ENCODE results near the gene LIPK.

The LIPK gene

GRCh38 chr10:88787463-88787862 is 81.4 kb downstream of the LIPK start:
- Mint-ChIP-seq H3K36me3 (ENCODE audit: low read depth) (no peaks in the 10 kb centered on the region), H3K4me1 (ENCODE audit: low read depth) (peaks cover 15% of the 10 kb centered on the region), H3K9me3 (no peaks in the 10 kb centered on the region), H3K27ac (no peak overlapping the region), H3K27me3 (peaks cover 9% of the 10 kb centered on the region), H3K4me3 (no peak overlapping the region)

GRCh38 chr10:88788924-88789323 is 82.9 kb downstream of the LIPK start:
- Mint-ChIP-seq H3K9me3 (no peaks in the 10 kb centered on the region), H3K27ac (no peak overlapping the region), H3K4me3 (no peak overlapping the region), H3K27me3 (peaks cover 4% of the 10 kb centered on the region), H3K36me3 (ENCODE audit: low read depth) (peaks cover 5% of the 10 kb centered on the region), H3K4me1 (ENCODE audit: low read depth) (peaks cover 22% of the 10 kb centered on the region)

DNA sequence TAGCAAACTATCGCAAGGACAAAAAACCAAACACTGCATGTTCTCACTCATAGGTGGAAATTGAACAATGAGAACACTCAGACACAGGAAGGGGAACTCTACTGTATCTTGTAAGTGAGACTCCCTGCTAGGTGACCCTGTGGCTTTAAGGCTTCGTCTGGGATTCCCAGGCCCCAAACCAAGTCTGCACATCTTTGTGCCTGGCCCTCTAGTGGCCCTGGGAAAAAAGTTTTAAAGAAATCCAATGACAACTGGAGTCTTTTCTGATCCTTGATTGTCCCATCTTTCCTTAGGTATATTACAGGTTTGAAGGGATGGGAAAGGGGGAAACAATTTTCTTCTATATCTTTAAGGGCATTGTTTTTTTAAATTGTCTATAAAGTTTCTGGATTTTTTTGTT is 85.9 kb downstream of the LIPK start:
- no peak overlapping the region for H3K4me3 Mint-ChIP-seq
- H3K27me3 Mint-ChIP-seq, result peaks cover 7% of the 10 kb centered on the region
- no peak overlapping the region for H3K27ac Mint-ChIP-seq
- H3K9me3 Mint-ChIP-seq, result no peaks in the 10 kb centered on the region
- peaks cover 30% of the 10 kb centered on the region for H3K4me1 Mint-ChIP-seq (ENCODE audit: low read depth)
- H3K36me3 Mint-ChIP-seq (ENCODE audit: low read depth), result peaks cover 5% of the 10 kb centered on the region

GRCh38 chr10:88792661-88793060 is 86.6 kb downstream of the LIPK start:
- peaks cover 8% of the 10 kb centered on the region for H3K27me3 Mint-ChIP-seq
- H3K9me3 Mint-ChIP-seq, result no peaks in the 10 kb centered on the region
- H3K4me3 Mint-ChIP-seq, result no peak overlapping the region
- H3K27ac Mint-ChIP-seq, result no peak overlapping the region
- peaks cover 30% of the 10 kb centered on the region for H3K4me1 Mint-ChIP-seq (ENCODE audit: low read depth)
- peaks cover 5% of the 10 kb centered on the region for H3K36me3 Mint-ChIP-seq (ENCODE audit: low read depth)

GRCh38 chr10:88793712-88794299 is 87.8 kb downstream of the LIPK start:
- Mint-ChIP-seq H3K27ac (peak overlapping the region; percentile 77), H3K4me1 (ENCODE audit: low read depth) (peaks cover 30% of the 10 kb centered on the region), H3K36me3 (ENCODE audit: low read depth) (peaks cover 5% of the 10 kb centered on the region), H3K27me3 (peaks cover 8% of the 10 kb centered on the region), H3K4me3 (peak overlapping the region; percentile 48), H3K9me3 (no peaks in the 10 kb centered on the region)

GRCh38 chr10:88794731-88795130 is 88.7 kb downstream of the LIPK start:
- H3K9me3 Mint-ChIP-seq, result no peaks in the 10 kb centered on the region
- H3K4me1 Mint-ChIP-seq (ENCODE audit: low read depth), result peaks cover 30% of the 10 kb centered on the region
- H3K4me3 Mint-ChIP-seq, result no peak overlapping the region
- H3K27me3 Mint-ChIP-seq, result peaks cover 8% of the 10 kb centered on the region
- H3K36me3 Mint-ChIP-seq (ENCODE audit: low read depth), result peaks cover 5% of the 10 kb centered on the region
- no peak overlapping the region for H3K27ac Mint-ChIP-seq

- H3K9me3 Mint-ChIP-seq, result no peaks in the 10 kb centered on the region
- H3K4me3 Mint-ChIP-seq, result no peak overlapping the region
- H3K4me1 Mint-ChIP-seq (ENCODE audit: low read depth), result peaks cover 13% of the 10 kb centered on the region
- no peak overlapping the region for H3K27ac Mint-ChIP-seq
- H3K36me3 Mint-ChIP-seq (ENCODE audit: low read depth), result no peaks in the 10 kb centered on the region
- H3K27me3 Mint-ChIP-seq, result peaks cover 8% of the 10 kb centered on the region
These were observed 94.4 kb downstream of the LIPK start for GRCh38 chr10:88800152-88801125.
